AG08396 (cell line): ENCODE measurements around the gene CNTNAP4.

Experiments used
- DNase-seq: peaks from one replicate; pipeline ENCODE4 v3.0.0; 2012; ENCODE audit warnings: low spot score, mixed read lengths

Gene CNTNAP4

DNA sequence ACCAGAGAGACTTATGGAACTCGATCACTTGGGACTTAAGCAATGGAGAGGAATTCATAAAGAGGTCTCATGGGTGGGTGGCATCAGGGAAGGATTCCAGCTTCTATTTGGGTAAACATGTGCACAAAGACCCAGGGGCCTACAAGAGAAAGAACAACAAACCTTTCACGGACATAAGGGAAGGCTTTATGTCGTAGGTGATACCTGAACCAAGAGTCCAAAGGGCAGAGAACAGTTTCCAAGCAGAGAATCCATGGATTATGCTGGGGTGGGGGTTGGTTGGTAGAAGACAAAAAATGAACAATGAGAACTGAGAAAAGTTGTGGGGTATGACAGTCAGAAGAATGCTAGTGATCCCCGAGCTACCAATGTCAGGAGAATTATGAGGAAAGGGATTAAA is 119.8 kb downstream of the CNTNAP4 start:
- no peak for DNase-seq

- no peak for DNase-seq
Measured at GRCh38 chr16:76409706-76410105, 132.5 kb downstream of the CNTNAP4 start.

DNA sequence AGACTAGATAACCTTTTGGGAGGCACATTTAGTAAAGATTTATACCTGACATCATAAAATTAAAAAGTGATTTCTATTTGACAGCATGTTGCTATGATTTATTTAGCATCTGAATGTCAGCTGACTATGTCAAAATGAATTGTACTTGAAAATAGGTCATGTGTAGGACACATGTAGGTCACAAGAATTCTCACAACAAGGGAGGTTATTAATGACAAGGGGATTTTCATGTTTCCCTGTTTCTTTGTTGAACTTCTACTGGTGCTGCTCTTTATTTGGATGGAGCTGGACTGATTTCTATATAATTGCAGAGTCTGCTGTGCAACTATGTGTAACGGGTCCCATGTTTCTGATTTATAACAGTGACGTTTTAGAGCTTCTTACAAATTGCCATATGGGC is 144.4 kb downstream of the CNTNAP4 start:
- DNase-seq = no peak

DNA sequence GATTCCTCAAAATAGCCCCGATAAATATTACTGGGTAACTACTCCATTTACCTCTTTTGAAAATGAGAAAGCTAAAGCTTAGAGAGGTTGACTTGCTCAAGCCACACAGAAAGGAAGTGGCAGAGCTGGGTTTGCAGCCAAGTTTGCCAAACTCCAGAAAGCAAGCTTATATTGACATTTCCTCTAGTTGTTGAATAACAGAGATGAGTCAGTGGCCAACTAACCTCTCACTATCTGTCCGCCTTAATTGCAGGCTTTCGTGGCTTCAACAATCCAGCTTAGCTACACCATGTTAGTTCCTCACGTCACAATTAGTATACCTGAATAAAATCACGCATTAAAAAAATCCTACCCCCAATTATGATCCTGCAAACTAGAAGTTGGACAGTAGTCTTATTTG is 151.7 kb downstream of the CNTNAP4 start:
- DNase-seq = no peak

DNA sequence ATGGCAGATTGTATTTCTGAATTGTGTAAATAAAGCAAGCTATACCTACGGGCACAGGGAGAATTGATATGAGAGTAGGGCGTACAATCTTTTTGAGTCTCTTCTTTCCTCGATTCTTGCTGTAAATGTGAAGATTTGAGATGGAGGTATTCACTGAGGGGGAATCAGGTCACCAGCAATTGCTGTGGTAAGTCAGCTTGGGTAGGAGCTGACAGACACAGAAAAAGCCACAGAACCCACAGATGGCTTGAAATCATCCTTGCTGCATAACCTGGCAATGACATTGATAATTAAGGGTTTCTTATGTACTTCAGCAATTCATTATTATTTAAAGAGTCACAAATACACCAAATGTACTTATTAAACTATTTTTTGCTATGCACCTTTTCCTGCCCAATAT is 164.2 kb downstream of the CNTNAP4 start:
- no peak for DNase-seq

- DNase-seq = no peak
Measured at GRCh38 chr16:76441876-76442275, 164.7 kb downstream of the CNTNAP4 start.

- DNase-seq = no peak
Measured at GRCh38 chr16:76443973-76444372, 166.8 kb downstream of the CNTNAP4 start.

DNA sequence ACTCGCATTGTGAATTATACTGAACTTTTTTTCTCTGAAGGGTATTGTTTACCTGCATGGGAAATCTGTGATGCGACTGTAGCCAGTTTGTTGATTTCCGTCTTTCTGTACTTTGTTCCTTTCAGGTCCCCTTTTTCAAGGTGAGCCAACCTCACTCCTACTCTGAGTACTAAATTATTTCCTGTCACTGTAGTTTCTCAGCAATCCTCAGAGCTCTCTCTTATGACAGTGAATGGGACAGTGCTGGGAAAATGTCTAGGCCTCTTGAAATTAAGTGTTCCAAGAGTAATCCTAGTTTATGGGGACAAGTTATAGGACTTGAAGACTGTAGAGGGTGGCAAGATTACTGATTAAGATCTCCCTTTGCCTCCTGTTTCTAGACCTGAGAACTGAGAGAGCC is 167.6 kb downstream of the CNTNAP4 start:
- no peak for DNase-seq

DNA sequence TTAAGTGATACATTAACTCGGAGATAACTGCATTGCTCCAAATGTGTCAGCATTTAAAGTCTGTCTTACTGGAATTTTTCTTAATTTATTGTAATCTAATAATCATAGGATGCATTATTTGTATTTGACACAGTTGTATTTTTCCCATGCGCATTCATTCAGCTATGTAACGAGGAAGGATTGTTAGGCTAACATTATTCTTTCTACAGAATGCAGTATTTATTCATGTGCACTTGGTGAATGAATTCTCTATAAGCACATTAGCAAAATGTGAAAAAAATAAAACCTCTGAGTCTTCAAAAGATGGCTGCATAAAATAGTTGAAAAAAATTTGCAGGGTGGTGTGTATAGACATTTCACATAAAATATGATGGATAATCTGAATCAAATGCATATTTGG is 168.6 kb downstream of the CNTNAP4 start:
- DNase-seq = no peak

- DNase-seq = no peak
Measured at GRCh38 chr16:76446251-76446650, 169.1 kb downstream of the CNTNAP4 start.

GRCh38 chr16:76450890-76451289 is 173.7 kb downstream of the CNTNAP4 start:
- no peak for DNase-seq

DNA sequence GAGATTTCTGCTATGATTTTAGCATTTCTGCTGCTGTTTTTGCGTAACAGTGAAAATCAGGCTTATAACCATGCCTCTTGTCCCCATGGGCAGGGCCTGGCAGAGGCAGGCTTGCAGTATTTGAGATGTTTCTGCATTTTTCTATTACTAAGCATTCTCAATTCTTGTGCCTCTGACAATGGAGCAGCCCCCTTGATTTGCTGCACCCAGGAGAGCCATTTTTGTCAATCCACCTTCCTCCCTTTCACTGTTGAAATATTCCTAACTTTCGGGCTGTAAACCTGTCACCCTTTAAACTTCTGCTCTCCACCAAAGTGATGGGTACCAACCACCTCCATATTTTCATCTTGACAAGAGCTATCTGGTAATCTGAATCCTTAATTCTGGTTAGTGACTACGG is 178.1 kb downstream of the CNTNAP4 start:
- no peak for DNase-seq

- no peak for DNase-seq
Measured at GRCh38 chr16:76456016-76456415, 178.8 kb downstream of the CNTNAP4 start.

- DNase-seq = no peak
Measured at GRCh38 chr16:76459111-76459510, 181.9 kb downstream of the CNTNAP4 start.

DNA sequence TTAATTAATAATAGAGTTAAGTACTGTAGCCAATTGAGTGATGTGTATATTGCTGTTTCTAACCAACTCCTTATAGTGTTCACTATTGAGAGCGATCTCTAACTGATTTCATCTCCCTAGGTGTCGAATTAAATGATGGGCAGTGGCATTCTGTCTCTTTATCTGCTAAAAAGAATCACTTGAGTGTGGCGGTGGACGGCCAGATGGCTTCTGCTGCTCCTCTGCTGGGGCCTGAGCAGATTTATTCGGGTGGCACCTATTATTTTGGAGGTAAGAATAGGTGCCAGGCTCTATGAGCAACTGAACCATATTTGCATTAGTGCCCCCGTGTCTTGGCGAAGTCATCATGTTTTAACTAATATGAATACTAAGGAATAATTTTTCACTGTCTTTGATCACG is 184.6 kb downstream of the CNTNAP4 start:
- no peak for DNase-seq

DNA sequence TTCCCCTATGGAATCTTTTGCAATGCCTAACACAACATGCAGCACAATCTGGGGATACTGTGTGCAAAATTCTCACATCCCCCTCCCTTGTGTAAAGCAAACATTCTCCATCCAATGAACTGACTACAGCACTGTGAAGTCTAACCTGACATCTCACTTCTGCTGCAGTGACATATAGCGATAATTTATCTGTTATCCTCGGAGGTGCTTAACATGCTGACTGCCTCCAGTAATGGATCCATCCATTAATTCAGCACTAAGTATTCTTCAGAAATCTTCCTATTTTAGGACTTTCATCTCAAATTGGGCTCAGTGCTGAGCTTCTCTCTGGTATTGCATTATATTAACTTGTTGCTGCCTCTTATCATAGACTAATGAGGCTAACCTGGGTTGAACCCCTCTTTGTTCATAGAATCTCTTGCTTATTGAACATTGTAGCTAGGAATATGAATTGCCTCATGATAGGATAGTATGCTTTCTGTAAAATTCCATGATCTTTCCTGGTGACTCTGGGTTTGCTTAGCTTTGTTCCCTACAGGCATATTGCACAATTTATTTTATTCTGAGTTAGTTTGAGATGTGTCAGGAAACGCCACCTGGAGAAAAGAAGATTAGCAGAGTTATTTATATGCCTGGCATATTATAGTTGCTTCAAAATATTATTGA is 187.9 kb downstream of the CNTNAP4 start:
- no peak for DNase-seq

DNA sequence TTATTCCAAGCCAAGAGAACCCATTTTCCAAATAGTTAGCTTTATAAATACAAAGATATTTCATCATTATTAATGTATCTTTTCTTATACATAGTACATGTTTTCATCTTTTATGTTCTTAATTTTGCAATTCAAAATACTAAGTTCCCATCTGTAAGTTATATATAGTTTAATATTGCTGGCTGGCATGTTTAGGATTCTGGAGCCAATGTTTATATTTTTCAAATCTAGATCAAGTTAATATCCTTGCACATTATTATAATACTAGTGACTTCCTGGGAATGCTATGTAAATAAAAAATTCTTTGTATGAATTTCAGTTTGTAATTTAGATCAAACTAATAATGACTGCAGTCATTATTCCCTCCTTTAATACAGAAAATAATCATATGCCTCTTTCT is 189.7 kb downstream of the CNTNAP4 start:
- DNase-seq = no peak

DNA sequence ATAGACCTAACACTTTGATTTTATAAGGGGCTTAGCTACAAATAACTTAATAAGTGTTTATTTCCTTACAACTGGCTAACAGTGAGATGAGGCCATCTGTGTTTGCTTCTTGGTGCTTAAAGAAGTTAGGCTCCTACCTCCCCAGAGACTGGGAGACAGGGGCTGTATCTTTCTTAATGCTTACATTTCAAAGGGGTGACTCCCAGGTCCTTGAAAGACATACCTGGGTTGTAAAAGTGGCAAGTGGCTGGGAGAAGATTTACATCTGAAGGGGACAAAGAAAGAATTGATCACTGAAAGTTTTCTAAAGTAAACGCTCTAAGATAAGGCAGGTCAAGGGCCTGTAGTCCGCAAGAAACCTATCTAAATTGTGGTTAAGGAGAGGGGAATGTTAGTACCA is 196.8 kb downstream of the CNTNAP4 start:
- DNase-seq = no peak

- DNase-seq = no peak
Measured at GRCh38 chr16:76478105-76478504, 200.9 kb downstream of the CNTNAP4 start.

DNA sequence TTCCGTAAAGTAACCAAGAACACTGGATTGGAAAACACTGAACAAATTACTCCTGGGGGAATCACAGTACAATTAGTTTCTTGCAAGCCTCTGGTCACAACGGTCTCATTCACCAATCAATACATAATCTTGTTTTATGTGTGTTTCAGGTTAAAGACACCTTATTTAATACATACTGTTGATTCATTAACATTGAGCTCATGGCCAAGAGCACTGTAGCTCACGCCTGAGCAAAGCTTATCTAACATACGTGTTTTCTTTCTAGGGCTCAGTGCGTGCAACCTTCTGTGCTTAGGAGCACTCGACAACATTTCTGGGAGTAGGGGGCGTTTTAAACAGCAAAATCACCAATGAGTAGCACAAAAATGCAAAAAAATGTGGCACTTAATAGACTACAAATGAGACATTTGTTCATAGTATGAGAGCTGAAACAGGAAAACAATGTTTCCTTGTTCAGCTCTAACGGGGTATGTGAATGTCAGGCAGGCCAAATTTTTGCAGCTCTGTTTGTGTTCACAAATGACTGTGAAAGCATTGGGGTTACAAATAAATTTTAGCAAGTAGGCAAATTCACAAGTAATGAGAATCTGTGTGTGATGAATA is 206.2 kb downstream of the CNTNAP4 start:
- no peak for DNase-seq

- DNase-seq = no peak
Measured at GRCh38 chr16:76484020-76484419, 206.8 kb downstream of the CNTNAP4 start.

GRCh38 chr16:76486740-76487139 is 209.5 kb downstream of the CNTNAP4 start:
- DNase-seq = no peak

DNA sequence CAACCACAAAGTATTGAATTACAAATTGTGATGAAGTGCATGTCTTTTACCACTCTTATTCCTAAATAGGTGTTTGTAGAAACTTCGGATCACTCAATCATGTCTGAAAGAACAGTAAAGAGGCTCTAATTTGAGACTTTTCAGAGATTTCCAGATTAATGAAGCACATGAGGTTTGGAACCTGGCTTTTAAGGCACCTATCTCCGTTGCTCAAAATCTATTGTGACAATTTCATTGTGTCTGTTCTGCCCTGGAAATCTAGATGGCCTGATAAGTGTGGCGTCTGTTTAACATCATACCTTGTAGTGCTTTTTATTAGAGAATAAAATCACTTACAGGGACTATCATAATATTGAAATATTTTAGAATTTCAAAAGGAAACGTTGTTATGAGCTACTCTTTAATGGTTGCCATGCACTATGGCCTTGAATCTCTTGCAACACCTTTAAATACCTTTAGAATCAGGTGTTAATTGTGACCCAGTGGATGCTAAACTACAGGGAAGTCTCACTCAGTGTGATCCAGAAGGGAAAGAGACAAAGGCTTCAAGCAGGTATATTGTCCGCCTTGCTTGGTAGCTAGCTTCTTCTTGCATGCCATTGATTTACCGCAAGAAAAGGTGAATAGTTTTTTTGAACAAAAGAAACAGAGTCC is 210.3 kb downstream of the CNTNAP4 start:
- no peak for DNase-seq

DNA sequence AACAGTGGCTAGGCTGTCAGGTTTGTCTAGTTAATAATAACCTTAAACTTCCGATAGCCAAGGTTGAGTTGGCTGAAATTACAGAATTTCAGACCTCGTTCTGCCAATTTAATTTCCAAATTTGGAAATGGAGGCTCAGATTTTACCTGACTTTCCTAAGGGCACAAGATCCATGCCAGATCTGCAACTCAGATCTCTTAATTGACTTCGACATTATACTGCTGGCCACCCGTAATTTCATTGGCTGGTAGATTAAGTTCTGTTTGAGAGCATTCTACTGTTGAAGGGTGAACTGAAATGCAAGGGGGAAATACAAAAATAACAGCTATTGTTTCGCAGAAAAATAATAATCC is 210.8 kb downstream of the CNTNAP4 start:
- DNase-seq = no peak
